PC-9 (cell line): ENCODE data around the gene CD72.
"Not testable (repeated sequence)": the region's sequence is repeated elsewhere in the genome, so short reads cannot be mapped to it uniquely, and the experiment has no call there.

Source experiments
- CTCF ChIP-seq: fragments of 200-600 bp; sonication (generic); conservative IDR thresholded peaks from 2 replicates; pipeline ENCODE4 v1.6.1; 2017; ENCODE audit warnings: mixed run types, antibody characterized with exemption, mild to moderate bottlenecking, moderate library complexity
- EZH2 ChIP-seq: fragments of 200-600 bp; sonication (generic); IDR thresholded peaks from 2 replicates; pipeline ENCODE4 v1.8.0; 2017; ENCODE audit warnings: antibody characterized with exemption, low read depth

- TF ChIP-seq CTCF, EZH2: not testable (repeated sequence)
These were observed 33.5 kb downstream of the CD72 start for GRCh38 chr9:35584681-35585080.
